Activated T-cell treated with anti-CD3 and anti-CD28 coated beads, Interleukin-2, amount 50 U/mL, for 72 hours (primary cell): Measurements from ENCODE around the gene APLN. TPM values are rescaled to one million over a fixed set of nuclear protein-coding genes. Genes with fewer than 3 reads are reported as not detected.

ENCODE experiments used
- ATAC-seq, 2 donors: fragments of 150-1000 bp; cut with Tn5 transposase; replicated peaks in 1 of 2; 2 replicates each; pipeline ENCODE4 v1.10.0; 2021; ENCODE audit warnings: moderate library complexity in 2 of 2, mild to moderate bottlenecking in 1 of 2
- DNase-seq, 2 donors: peaks; one replicate each; pipeline ENCODE4 v3.0.0; 2021 to 2022; ENCODE audit warnings: mixed read lengths in 1 of 2
- H3K27ac Mint-ChIP-seq: one replicate; pipeline ENCODE4 v1.8.0; 2022; ENCODE audit warnings: mild to moderate bottlenecking, moderate library complexity, mixed read lengths
- H3K27me3 Mint-ChIP-seq: one replicate; pipeline ENCODE4 v1.8.0; 2022; ENCODE audit warnings: low read depth, mixed read lengths
- H3K36me3 Mint-ChIP-seq, 2 donors: one replicate each; pipeline ENCODE4 v1.8.0; 2022; ENCODE audit warnings: mixed read lengths in 2 of 2, mild to moderate bottlenecking in 1 of 2; ENCODE audit not compliant: insufficient read depth in 2 of 2
- H3K4me1 Mint-ChIP-seq: one replicate; pipeline ENCODE4 v1.8.0; 2022; ENCODE audit warnings: low read depth, mixed read lengths
- H3K4me3 Mint-ChIP-seq, 2 donors: one replicate each; pipeline ENCODE4 v1.8.0; 2022; ENCODE audit warnings: mild to moderate bottlenecking in 2 of 2, mixed read lengths in 2 of 2, moderate library complexity in 2 of 2
- H3K9me3 Mint-ChIP-seq, 2 donors: one replicate each; pipeline ENCODE4 v1.8.0; 2022; ENCODE audit warnings: mixed read lengths in 2 of 2
- total RNA-seq, 2 donors: library from RNA; stranded (reverse); gene quantifications; one replicate each; pipeline ENCODE4 v1.2.3, GENCODE V29; 2022

APLN gene
- under 1 TPM; 0.14 to 0.23 TPM for total RNA-seq

DNA sequence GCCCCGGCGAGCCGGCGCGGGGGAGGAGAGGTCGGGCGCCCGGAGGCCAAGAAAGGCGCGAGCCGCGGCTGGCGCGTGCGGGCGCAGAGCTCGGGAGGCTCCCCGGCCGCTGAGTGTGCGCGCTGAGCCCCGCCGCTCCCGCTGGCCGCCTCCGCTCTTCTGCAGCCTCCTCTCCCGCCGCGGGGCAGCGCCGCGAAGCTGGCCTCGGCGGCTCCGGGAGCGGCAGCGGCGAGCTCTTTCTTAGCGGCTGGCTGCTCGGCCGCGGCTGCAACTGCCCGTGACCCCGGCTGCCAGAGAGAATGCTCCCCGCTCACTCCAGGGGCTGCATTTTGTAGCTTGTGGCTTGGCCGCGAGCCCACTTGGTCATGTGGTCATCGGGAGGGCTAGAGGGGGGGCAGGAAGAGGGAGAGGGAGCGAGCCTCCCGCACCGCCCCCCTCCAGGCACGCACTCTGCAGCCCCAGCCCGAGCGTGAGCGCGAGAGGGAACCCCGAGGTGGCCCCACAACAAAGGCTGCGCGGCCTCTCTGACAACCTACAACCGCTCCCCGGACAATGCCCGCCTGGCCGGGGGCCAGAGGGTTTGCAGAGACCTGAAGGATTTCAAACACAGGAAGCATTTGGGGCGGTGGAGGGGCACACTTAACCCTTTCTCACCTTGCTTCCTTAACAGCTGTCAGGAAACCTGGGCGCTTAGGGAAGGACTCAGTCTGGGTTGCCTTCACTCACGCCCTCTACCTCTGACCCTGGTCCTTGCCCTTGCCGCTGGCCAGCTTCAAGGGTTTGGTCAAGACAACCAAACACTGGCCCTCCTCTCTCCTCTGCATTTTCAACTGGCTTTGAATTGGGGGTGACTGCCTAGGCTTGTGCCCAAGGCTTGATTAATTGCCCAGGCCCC is at the start of gene APLN:
APLN (minus strand) TSS at position 305 of the 895 bp plus-strand sequence. CDS start 326 bp downstream, outside the sequence.
- peaks cover 35% of the 10 kb centered on the region for H3K27me3 Mint-ChIP-seq
- DNase-seq (peak in 1 of 2 donors; percentile 37), ATAC-seq (peak; percentile 66 to 75)
- peaks cover 7% of the 10 kb centered on the region for H3K4me1 Mint-ChIP-seq
- H3K27ac Mint-ChIP-seq = no peak within 1 kb of the TSS
- no peaks in the 10 kb centered on the region for H3K9me3 Mint-ChIP-seq
- peak within 1 kb of the TSS; percentile 78 to 80 for H3K4me3 Mint-ChIP-seq
- no peaks in the 10 kb centered on the region for H3K36me3 Mint-ChIP-seq

DNA sequence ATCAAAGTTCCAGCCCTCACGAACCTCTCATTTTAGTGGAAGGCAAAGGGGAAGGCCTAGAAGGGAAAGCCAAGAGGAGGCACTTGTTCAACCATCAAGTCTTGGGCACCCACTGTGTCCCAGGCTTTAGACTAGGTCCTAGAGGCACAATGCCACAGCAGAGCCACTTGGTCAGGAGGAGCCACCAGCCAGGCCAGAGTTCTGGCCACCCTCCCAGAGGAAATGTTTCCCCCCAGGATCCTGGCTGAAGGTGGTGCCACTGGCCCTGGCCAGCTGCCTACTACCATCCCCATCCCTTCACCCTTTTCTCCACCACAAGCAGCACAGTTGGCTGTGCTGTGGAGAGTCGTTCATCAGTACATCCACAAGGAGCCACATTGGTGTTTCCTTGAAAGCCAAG is 49.7 kb upstream of the APLN start:
- Mint-ChIP-seq H3K4me1 (no peaks in the 10 kb centered on the region), H3K27me3 (peaks cover 32% of the 10 kb centered on the region), H3K27ac (no peak overlapping the region), H3K4me3 (no peak overlapping the region), H3K36me3 (peaks cover 0 to 3% of the 10 kb centered on the region in 2 donors), H3K9me3 (peaks cover 0 to 1% of the 10 kb centered on the region in 2 donors)
- ATAC-seq (no peak), DNase-seq (no peak)

DNA sequence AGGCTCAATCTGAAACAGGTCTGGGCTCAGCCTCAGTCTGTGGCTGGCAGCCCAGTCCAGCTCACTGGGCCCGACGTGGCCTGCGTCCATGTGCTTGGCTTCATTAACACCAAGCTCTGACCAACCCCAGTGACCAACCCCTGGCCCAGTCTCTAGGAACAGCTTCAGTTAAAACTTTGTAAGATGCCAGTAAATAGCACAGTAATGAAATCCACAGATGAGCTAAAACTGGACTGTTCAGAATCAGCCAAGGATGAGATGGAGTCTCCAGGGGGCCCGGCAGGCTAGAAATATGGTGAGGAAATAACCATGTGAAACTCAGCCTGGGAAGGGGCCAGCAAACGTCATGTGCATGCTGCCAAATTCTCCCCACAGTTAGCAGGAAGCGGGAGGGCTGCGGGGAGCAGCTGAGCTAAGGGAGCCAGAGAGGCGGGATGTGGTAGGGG is 46.9 kb upstream of the APLN start:
- Mint-ChIP-seq H3K36me3 (no peaks in the 10 kb centered on the region), H3K9me3 (no peaks in the 10 kb centered on the region), H3K4me3 (no peak overlapping the region), H3K4me1 (no peaks in the 10 kb centered on the region), H3K27me3 (peaks cover 14% of the 10 kb centered on the region), H3K27ac (no peak overlapping the region)
- no peak for ATAC-seq
- no peak for DNase-seq

DNA sequence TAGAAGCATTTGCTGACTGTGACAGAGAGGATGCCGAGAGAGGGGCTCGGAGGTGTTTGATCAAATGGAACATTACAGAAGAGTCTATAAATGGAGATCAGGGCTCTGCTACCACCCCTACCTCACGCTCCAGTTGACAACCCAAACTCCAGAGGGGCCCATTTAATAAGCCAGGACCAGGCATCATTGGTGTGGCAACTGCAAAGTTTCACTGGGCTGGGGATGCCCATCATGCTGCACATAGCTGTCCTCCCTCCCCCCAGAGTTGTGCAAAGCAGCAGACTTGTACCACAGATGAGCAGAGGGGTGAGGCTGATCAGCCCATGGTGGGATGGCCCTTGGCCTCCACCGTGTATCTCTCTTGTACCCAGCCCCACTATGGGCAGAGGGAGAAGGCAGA is 45.8 kb upstream of the APLN start:
- DNase-seq (no peak), ATAC-seq (no peak)
- Mint-ChIP-seq H3K9me3 (no peaks in the 10 kb centered on the region), H3K36me3 (no peaks in the 10 kb centered on the region), H3K4me1 (no peaks in the 10 kb centered on the region), H3K4me3 (no peak overlapping the region), H3K27ac (no peak overlapping the region), H3K27me3 (peaks cover 17% of the 10 kb centered on the region)

DNA sequence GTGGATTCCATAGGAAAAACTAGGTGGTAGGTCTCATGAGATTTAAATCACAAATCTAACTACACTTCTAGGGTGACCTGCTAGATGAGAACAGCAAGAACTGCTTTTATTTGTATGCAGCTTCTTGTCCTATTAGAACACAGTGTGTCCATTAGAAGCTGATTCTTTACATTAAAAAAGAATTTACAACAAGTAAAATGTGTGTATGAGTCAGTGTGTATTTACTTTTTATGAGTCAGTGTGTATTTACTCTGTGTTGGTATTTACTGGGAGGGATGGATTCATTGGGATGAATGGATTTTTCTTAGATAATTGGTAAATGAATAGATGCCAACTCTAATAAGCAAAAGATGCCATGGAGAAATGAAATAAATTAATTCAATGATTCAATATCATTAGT is 43.4 kb upstream of the APLN start:
- ATAC-seq (no peak), DNase-seq (no peak)
- Mint-ChIP-seq H3K4me1 (no peaks in the 10 kb centered on the region), H3K36me3 (no peaks in the 10 kb centered on the region), H3K27ac (no peak overlapping the region), H3K4me3 (no peak overlapping the region), H3K9me3 (no peaks in the 10 kb centered on the region), H3K27me3 (peaks cover 17% of the 10 kb centered on the region)

- DNase-seq (no peak), ATAC-seq (no peak)
- Mint-ChIP-seq H3K27me3 (peaks cover 17% of the 10 kb centered on the region), H3K27ac (no peak overlapping the region), H3K9me3 (no peaks in the 10 kb centered on the region), H3K36me3 (no peaks in the 10 kb centered on the region), H3K4me3 (no peak overlapping the region), H3K4me1 (no peaks in the 10 kb centered on the region)
Observed at GRCh38 chrX:129697204-129697829, 42.6 kb upstream of the APLN start.

DNA sequence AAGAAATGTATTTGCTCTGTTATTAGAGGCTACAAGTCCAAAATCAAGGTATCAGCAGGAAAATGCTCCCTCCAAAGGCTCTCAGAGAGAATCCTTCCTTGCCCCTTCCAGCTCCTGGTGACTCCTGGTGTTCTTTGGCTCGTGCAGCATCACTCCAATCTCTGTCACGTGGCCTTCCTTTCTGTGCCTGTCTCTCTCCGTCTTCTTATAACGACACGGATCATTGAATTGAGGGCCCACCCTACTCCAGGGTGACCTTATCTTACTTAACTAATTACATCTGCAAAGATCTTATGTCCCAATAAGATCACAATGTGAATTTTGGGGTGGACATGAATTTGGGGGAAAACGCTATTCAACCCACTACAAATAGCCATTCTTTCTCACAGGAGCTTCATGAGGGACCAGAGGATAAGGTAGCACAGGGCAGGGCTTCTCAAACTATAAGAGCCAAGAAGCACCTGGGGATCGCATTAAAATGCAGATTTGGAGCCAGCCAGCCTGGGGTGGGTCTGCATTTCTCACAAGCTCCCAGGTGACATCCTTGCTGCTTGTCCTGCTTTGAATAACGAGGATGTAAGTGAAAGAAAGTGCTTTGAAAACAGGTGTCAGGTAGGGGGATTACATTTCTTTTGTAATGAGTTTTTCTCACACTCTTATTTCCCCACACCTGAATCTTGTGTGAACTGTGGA is 41.9 kb upstream of the APLN start:
- peaks cover 17% of the 10 kb centered on the region for H3K27me3 Mint-ChIP-seq
- ATAC-seq = no peak
- DNase-seq = no peak
- H3K36me3 Mint-ChIP-seq = no peaks in the 10 kb centered on the region
- no peaks in the 10 kb centered on the region for H3K9me3 Mint-ChIP-seq
- H3K27ac Mint-ChIP-seq = no peak overlapping the region
- no peaks in the 10 kb centered on the region for H3K4me1 Mint-ChIP-seq
- H3K4me3 Mint-ChIP-seq = no peak overlapping the region

DNA sequence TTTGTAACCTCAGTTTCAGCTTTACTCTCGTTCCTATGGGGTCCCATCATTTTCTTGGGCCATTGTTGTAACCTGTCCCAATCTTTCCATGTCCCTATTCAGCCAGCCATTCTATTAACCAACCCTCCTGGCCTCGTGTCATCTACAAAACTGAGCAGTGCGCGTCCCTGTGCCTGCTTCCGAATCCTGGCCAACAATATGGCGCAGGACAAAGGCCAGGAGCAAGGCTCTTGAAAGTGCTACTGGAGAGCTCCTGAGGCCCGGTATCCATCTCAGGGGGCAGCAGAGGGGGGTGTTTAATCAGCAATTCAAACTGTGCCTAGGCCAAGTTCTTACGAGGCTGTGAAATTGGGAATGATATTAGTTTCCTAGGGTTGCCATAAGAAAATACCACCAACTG is 41.2 kb upstream of the APLN start:
- Mint-ChIP-seq H3K27ac (no peak overlapping the region), H3K4me1 (no peaks in the 10 kb centered on the region), H3K27me3 (peaks cover 17% of the 10 kb centered on the region), H3K36me3 (no peaks in the 10 kb centered on the region), H3K9me3 (no peaks in the 10 kb centered on the region), H3K4me3 (no peak overlapping the region)
- DNase-seq (no peak), ATAC-seq (no peak)

DNA sequence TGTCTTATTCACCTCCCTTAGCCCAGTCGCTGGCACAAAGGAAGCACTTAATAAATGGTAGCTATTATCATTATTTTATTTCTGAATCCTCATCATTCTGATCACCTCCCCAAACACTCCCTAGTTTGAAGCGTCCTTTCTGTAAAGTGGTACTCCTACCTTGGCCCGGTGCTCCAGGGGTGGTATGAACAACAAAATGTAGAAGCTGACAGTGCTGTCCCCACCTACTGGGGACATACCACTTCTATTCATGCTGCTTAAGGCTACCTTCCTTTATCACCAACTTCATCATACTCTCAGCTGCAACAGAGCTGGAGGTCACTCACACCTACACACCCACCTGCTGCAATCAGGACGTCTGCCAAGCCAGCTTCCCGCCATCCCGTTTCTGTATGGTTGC is 40.8 kb upstream of the APLN start:
- DNase-seq = no peak
- H3K27ac Mint-ChIP-seq = no peak overlapping the region
- H3K9me3 Mint-ChIP-seq = no peaks in the 10 kb centered on the region
- no peak overlapping the region for H3K4me3 Mint-ChIP-seq
- ATAC-seq = no peak
- peaks cover 17% of the 10 kb centered on the region for H3K27me3 Mint-ChIP-seq
- H3K36me3 Mint-ChIP-seq = no peaks in the 10 kb centered on the region
- H3K4me1 Mint-ChIP-seq = no peaks in the 10 kb centered on the region

DNA sequence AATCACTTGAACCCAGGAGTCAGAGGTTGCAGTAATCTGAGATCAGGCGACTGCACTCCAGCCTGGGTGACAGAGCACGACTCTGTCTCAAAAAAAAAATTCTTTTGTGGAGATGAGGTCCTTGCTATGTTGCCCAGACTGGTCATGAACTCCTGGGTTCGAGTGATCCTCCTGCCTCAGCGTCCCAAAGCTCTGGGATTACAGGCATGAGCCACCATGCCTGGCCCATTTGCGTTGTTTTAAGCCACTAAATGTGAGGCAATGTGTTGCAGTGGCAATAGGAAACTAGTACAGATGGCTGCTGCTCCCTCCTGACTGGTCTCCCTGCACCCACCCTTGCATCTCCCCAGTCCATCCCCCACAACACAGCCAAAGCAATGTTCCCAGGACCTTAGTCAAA is 40.0 kb upstream of the APLN start:
- Mint-ChIP-seq H3K27me3 (peaks cover 11% of the 10 kb centered on the region), H3K9me3 (no peaks in the 10 kb centered on the region), H3K4me3 (no peak overlapping the region), H3K27ac (no peak overlapping the region), H3K4me1 (no peaks in the 10 kb centered on the region), H3K36me3 (no peaks in the 10 kb centered on the region)
- DNase-seq (no peak), ATAC-seq (no peak)

- H3K27ac Mint-ChIP-seq = no peak overlapping the region
- no peaks in the 10 kb centered on the region for H3K9me3 Mint-ChIP-seq
- no peak for DNase-seq
- no peak for ATAC-seq
- no peak overlapping the region for H3K4me3 Mint-ChIP-seq
- H3K36me3 Mint-ChIP-seq = no peaks in the 10 kb centered on the region
- peaks cover 9% of the 10 kb centered on the region for H3K27me3 Mint-ChIP-seq
- H3K4me1 Mint-ChIP-seq = no peaks in the 10 kb centered on the region
Observed at GRCh38 chrX:129693354-129693753, 38.6 kb upstream of the APLN start.

- no peak for ATAC-seq
Observed at GRCh38 chrX:129690435-129690834, 35.7 kb upstream of the APLN start.

DNA sequence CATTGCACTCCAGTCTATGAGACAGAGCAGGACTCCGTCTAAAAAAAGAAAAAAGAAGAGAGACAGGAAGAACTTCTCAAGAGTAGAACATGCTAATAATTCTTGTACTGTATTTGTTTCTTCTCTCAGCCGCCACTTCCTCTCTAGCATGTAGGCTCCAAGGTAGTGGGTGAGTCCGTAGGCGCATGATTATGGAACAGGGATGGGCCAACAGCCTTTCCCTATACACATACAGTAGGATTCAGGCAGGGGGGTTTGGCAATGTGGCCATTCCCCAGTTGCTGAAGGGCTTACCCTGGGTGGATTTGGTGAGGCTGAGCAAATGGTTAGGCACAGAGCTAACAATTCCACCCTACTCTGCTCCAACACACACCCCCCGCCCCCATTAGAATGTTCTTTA is 35.0 kb upstream of the APLN start:
- Mint-ChIP-seq H3K4me1 (no peaks in the 10 kb centered on the region), H3K9me3 (no peaks in the 10 kb centered on the region), H3K27me3 (peaks cover 4% of the 10 kb centered on the region), H3K36me3 (no peaks in the 10 kb centered on the region), H3K4me3 (no peak overlapping the region), H3K27ac (no peak overlapping the region)
- ATAC-seq (no peak), DNase-seq (no peak)

More at GRCh38 chrX:129690435-129690834, 35.7 kb upstream of the APLN start:
- no peak for DNase-seq
- H3K4me1 Mint-ChIP-seq = no peaks in the 10 kb centered on the region
- H3K36me3 Mint-ChIP-seq = no peaks in the 10 kb centered on the region
- no peak overlapping the region for H3K4me3 Mint-ChIP-seq
- H3K9me3 Mint-ChIP-seq = no peaks in the 10 kb centered on the region
- H3K27ac Mint-ChIP-seq = no peak overlapping the region
- no peaks in the 10 kb centered on the region for H3K27me3 Mint-ChIP-seq
